Upper lobe of right lung (tissue), 1 donor: ENCODE measurements around the gene TASP1. TPM values are rescaled to one million over a fixed set of nuclear protein-coding genes. Genes with fewer than 3 reads are reported as not detected.

Experiments used
- ATAC-seq: fragments of 200-7000 bp; cut with Tn5 transposase; one replicate; pipeline ENCODE4 v1.9.1; 2020; ENCODE audit warnings: mild to moderate bottlenecking, moderate library complexity
- DNase-seq: peaks from one replicate; pipeline ENCODE4 v3.0.0-alpha.2; 2020
- H3K27ac ChIP-seq: fragments of 200-600 bp; one replicate; pipeline ENCODE4 v1.8.0; 2022
- H3K27me3 ChIP-seq: fragments of 200-600 bp; one replicate; pipeline ENCODE4 v1.8.0; 2022; ENCODE audit warnings: mild to moderate bottlenecking
- H3K36me3 ChIP-seq: fragments of 200-600 bp; one replicate; pipeline ENCODE4 v1.8.0; 2022
- H3K4me1 ChIP-seq: fragments of 200-600 bp; one replicate; pipeline ENCODE4 v1.8.0; 2022
- H3K4me3 ChIP-seq: fragments of 200-600 bp; one replicate; pipeline ENCODE4 v1.8.0; 2022; ENCODE audit warnings: mild to moderate bottlenecking
- H3K9me3 ChIP-seq: fragments of 200-600 bp; one replicate; pipeline ENCODE4 v1.8.0; 2022
- CTCF ChIP-seq: fragments of 200-600 bp; IDR thresholded peaks from one replicate; pipeline ENCODE4 v1.8.0; 2022; ENCODE audit warnings: antibody characterized with exemption
- intact Hi-C: fragments of 100-400 bp; cut with DNase I; formaldehyde crosslinking; loops from one replicate; pipeline ENCODE4 v1.11.0; 2022
- total RNA-seq: library from RNA; stranded (reverse); fragmentation: NEBNext Ultra II Directional; extraction: Animal tissue kit (Norgen Biotek cat#: 25700); gene quantifications from one replicate; pipeline ENCODE4 v1.2.1, GENCODE V29; 2021
- donor health status: DM: no; HTN: yes; CAD: no; lungs with severe emphysema.

TASP1 gene
- total RNA-seq, 1 donor from 2014 or later: 17.1 TPM

GRCh38 chr20:13401596-13401995, 237.1 kb downstream of the TASP1 start:
- intact Hi-C loops: no loop called here
- H3K36me3 ChIP-seq: no peaks in the 10 kb centered on the region
- H3K27me3 ChIP-seq: no peaks in the 10 kb centered on the region
- H3K9me3 ChIP-seq: no peaks in the 10 kb centered on the region
- H3K27ac ChIP-seq: no peak overlapping the region
- no peak overlapping the region for H3K4me3 ChIP-seq
- H3K4me1 ChIP-seq: no peaks in the 10 kb centered on the region
- ATAC-seq: no peak
- TF ChIP-seq CTCF: no peak
- no peak for DNase-seq

DNA sequence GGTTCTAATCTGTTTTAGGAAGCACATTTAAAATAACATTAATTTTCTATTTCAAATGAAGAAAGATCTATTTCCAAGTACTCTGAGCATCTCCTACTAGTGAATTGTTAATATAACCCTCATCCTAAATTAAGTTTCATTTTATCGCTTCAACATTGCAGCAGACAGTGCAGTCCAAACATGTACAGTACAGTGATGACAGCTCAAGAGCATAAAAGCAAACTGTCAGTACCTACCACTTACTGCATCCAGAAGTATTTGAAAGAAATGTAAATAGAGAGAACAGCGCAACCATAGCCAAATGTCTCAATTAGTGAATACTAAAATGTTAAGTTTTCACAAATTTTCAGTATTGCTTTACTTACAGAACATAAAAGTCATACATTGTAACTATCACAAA, 238.3 kb downstream of the TASP1 start:
- intact Hi-C loops: no loop called here

DNA sequence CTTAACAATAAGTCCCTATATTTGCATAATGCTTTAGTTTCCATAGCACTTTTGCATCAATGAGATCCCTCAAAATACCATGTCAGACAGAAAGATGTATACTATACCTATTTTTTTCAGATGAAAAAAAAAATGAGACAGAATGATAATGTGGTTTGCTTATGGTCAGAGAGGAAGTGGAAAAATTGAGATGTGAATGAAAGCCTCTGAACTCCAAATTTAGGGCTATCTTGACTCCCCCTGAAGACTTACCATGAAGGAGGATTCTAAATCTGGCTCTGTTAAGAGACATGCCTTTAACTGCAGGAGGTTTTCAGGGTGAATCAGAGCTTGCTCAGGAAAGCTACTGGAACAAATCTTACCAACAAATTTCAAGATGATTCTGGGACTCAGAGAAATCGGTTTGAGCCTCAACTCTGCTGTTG, 241.4 kb downstream of the TASP1 start:
- no peak for TF ChIP-seq CTCF
- intact Hi-C loops: no loop called here

More for the DNA sequence above, 238.3 kb downstream of the TASP1 start:
- H3K36me3 ChIP-seq: no peaks in the 10 kb centered on the region
- no peak overlapping the region for H3K27ac ChIP-seq
- no peaks in the 10 kb centered on the region for H3K9me3 ChIP-seq
- H3K4me1 ChIP-seq: no peaks in the 10 kb centered on the region
- H3K27me3 ChIP-seq: no peaks in the 10 kb centered on the region
- no peak overlapping the region for H3K4me3 ChIP-seq
- ATAC-seq: no peak
- no peak for TF ChIP-seq CTCF
- no peak for DNase-seq

DNA sequence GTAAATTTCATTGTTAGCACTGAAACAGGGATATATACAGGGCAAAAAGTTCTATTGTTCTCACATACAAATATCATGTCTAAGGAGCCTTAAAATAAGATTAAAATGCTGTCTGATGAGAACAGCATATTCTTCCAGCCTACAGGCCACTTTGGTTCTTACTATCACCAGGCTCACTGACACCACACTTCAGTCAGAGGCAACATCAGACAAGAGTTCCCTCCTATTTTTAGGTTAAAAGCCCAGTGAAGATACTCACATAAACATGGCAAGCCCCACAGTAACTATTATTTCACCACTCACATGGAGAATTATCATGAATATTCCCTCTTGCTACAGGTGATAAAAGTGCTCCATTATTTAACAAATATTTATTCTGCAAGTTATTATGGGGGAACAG, 241.9 kb downstream of the TASP1 start:
- no peaks in the 10 kb centered on the region for H3K9me3 ChIP-seq
- intact Hi-C loops: no loop called here
- no peak overlapping the region for H3K4me3 ChIP-seq
- no peaks in the 10 kb centered on the region for H3K27me3 ChIP-seq
- no peak for TF ChIP-seq CTCF
- no peak overlapping the region for H3K27ac ChIP-seq
- no peaks in the 10 kb centered on the region for H3K4me1 ChIP-seq
- no peaks in the 10 kb centered on the region for H3K36me3 ChIP-seq
- ATAC-seq (no peak), DNase-seq (no peak)

More for the DNA sequence above, 241.4 kb downstream of the TASP1 start:
- Histone ChIP-seq H3K4me3 (no peak overlapping the region), H3K4me1 (no peaks in the 10 kb centered on the region), H3K36me3 (no peaks in the 10 kb centered on the region), H3K9me3 (no peaks in the 10 kb centered on the region), H3K27ac (no peak overlapping the region), H3K27me3 (no peaks in the 10 kb centered on the region)
- DNase-seq (no peak), ATAC-seq (no peak)

- H3K27ac ChIP-seq: no peak overlapping the region
- no peak for DNase-seq
- intact Hi-C loops: no loop called here
- no peak for ATAC-seq
- no peaks in the 10 kb centered on the region for H3K36me3 ChIP-seq
- H3K9me3 ChIP-seq: no peaks in the 10 kb centered on the region
- no peaks in the 10 kb centered on the region for H3K27me3 ChIP-seq
- no peaks in the 10 kb centered on the region for H3K4me1 ChIP-seq
- TF ChIP-seq CTCF: no peak
- H3K4me3 ChIP-seq: no peak overlapping the region
Observed at GRCh38 chr20:13396022-13396421, 242.7 kb downstream of the TASP1 start.

DNA sequence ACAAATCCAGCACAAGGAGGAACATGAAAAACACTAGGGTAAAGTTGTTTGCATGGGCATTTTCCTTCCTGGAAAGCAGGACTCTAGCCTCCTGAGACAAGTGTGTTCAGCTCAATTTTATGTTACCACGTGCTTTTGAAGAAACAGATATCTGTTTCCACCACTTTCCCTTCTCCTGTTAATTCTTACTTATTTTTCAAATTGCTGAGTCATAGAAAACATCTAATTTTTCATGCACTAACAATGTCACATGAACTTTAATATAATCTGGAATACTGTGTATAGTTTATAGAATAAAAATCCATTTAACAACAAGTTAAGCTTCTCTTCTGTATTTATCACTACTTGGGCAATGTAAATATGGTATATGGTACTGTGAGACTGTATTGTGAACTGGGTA, 243.5 kb downstream of the TASP1 start:
- Histone ChIP-seq H3K27ac (no peak overlapping the region), H3K4me1 (no peaks in the 10 kb centered on the region), H3K36me3 (peaks cover under 1% of the 10 kb centered on the region), H3K9me3 (no peaks in the 10 kb centered on the region), H3K4me3 (no peak overlapping the region), H3K27me3 (no peaks in the 10 kb centered on the region)
- DNase-seq (no peak), ATAC-seq (no peak)
- intact Hi-C loops: no loop called here
- no peak for TF ChIP-seq CTCF
